Panc1 (cell line): ENCODE data around the gene NUP133.

ENCODE experiments used
- CTCF ChIP-seq: fragments of 450-650 bp; IDR thresholded peaks from 2 replicates; pipeline ENCODE4 v1.5.1; 2017; ENCODE audit warnings: mild to moderate bottlenecking
- POLR2AphosphoS5 ChIP-seq: IDR thresholded peaks from 2 replicates; pipeline ENCODE4 v1.6.1; 2012; ENCODE audit warnings: mild to moderate bottlenecking, low read depth, low read length, moderate library complexity
- REST ChIP-seq, 2 experiments: IDR thresholded peaks; 2 replicates each; pipeline ENCODE4 v1.6.1; 2011 to 2012; ENCODE audit warnings: low read depth in 2 of 2, control low read depth in 1 of 2, low read length in 1 of 2, mild to moderate bottlenecking in 1 of 2, moderate library complexity in 1 of 2; ENCODE audit not compliant: insufficient read depth in 1 of 2
- TCF7L2 ChIP-seq: IDR thresholded peaks from 2 replicates; pipeline ENCODE4 v1.6.1; 2011; ENCODE audit warnings: mild to moderate bottlenecking, low read depth, low read length, inconsistent platforms

GRCh38 chr1:229536982-229537381 is 28.8 kb upstream of the NUP133 start:
- no peak for TF ChIP-seq CTCF
- TF ChIP-seq POLR2AphosphoS5 = no peak
- no peak for TF ChIP-seq TCF7L2
- TF ChIP-seq REST (IDR thresholded peaks at IDR 0.05; ENCODE audit: insufficient read depth in 1 of 2, low read depth in 2 of 2, low read length in 1 of 2) = no peak
